ENCODE data around the gene SAMD14.

Gene SAMD14

DNA sequence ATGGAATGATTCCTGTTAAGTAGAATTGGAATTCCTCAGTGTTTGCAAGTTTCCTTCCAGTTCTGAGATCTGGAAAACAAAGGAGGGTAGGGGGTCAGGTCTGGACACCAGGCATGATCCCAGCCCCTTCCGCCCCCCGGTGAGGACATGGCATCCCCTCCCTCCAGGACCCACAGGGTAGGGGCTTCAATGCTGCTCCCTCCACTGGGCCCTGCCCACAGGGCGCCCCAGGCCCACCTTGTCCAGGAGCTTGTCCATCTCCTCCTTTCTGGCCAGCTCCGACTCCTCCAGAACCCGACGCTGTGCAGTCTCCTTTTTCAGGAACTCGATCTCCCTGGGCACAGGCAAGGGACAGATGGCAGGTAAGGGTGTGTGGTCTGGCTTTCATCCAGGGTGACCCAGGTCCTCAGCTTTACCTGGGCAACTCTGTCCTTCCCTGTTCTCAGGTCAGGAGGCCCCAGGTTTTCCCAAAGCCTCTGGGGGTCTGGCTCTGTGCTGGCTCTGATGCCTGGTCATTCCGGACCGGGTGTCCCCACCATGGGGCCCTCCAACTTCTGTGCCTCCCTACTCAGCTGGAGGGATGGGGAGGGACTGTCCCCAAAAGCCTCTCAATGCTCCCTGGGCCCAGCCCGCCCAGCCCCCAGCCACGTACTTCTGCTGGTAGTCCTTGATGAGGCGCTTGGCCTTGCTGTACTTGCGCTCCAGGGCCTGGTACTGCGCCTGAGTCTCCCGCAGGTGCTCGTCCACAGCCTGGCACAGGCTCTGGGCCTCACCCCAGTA, 5.5 kb upstream of the SAMD14 start:
- H3K79me2 ChIP-seq = no peaks in the 10 kb centered on the region
- H3K27me3 ChIP-seq (ENCODE audit: control insufficient read depth, insufficient read depth, low read length) = no peaks in the 10 kb centered on the region
- H3K4me2 ChIP-seq (ENCODE audit: low read length) = no peak overlapping the region
- H3K27ac ChIP-seq = no peak overlapping the region
- no peaks in the 10 kb centered on the region for H3K36me3 ChIP-seq (ENCODE audit: control insufficient read depth, insufficient read depth, low read length)
- no peak overlapping the region for H3K9ac ChIP-seq
- TF ChIP-seq, protein P1, sequence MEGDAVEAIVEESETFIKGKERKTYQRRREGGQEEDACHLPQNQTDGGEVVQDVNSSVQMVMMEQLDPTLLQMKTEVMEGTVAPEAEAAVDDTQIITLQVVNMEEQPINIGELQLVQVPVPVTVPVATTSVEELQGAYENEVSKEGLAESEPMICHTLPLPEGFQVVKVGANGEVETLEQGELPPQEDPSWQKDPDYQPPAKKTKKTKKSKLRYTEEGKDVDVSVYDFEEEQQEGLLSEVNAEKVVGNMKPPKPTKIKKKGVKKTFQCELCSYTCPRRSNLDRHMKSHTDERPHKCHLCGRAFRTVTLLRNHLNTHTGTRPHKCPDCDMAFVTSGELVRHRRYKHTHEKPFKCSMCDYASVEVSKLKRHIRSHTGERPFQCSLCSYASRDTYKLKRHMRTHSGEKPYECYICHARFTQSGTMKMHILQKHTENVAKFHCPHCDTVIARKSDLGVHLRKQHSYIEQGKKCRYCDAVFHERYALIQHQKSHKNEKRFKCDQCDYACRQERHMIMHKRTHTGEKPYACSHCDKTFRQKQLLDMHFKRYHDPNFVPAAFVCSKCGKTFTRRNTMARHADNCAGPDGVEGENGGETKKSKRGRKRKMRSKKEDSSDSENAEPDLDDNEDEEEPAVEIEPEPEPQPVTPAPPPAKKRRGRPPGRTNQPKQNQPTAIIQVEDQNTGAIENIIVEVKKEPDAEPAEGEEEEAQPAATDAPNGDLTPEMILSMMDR (IDR thresholded peaks at IDR 0.05) = no peak
- no peak overlapping the region for H2AFZ ChIP-seq
- no peak overlapping the region for H3K4me3 ChIP-seq (ENCODE audit: low read depth, low read length)
- no peaks in the 10 kb centered on the region for H3K9me3 ChIP-seq (ENCODE audit: control insufficient read depth, low read length)
- H3K4me1 ChIP-seq = peaks cover 17% of the 10 kb centered on the region

- no peak overlapping the region for H3K4me3 ChIP-seq (ENCODE audit: low read depth, low read length)
- peaks cover 15% of the 10 kb centered on the region for H3K4me1 ChIP-seq
- no peak overlapping the region for H3K4me2 ChIP-seq (ENCODE audit: low read length)
- H3K27me3 ChIP-seq (ENCODE audit: control insufficient read depth, insufficient read depth, low read length) = no peaks in the 10 kb centered on the region
- no peak overlapping the region for H2AFZ ChIP-seq
- no peak overlapping the region for H3K9ac ChIP-seq
- TF ChIP-seq, protein P1 (IDR thresholded peaks at IDR 0.05) = no peak
- no peak overlapping the region for H3K27ac ChIP-seq
- no peaks in the 10 kb centered on the region for H3K36me3 ChIP-seq (ENCODE audit: control insufficient read depth, insufficient read depth, low read length)
- H3K79me2 ChIP-seq = no peaks in the 10 kb centered on the region
- no peaks in the 10 kb centered on the region for H3K9me3 ChIP-seq (ENCODE audit: control insufficient read depth, low read length)
Observed at GRCh38 chr17:50134206-50135110, 4.5 kb upstream of the SAMD14 start.

DNA sequence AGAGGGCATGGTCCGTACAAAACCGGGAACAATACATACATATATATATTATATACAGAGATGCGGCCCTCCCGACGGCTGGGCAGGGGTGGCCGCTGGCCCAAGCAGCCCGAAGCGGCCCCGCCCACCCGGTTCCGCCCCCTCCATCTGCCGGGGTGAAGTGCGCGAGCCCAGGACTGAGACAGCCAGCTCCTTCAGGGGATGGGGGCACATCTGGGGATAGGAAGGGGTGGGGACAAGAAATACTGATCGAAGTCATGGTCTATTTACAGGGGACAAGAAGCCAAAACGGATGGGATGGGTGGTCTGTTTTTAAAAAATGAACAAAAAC, 3.8 kb upstream of the SAMD14 start:
- Histone ChIP-seq H3K4me1 (peaks cover 15% of the 10 kb centered on the region), H3K4me3 (ENCODE audit: low read depth, low read length) (no peak overlapping the region), H3K9ac (no peak overlapping the region), H3K27me3 (ENCODE audit: control insufficient read depth, insufficient read depth, low read length) (no peaks in the 10 kb centered on the region), H3K36me3 (ENCODE audit: control insufficient read depth, insufficient read depth, low read length) (no peaks in the 10 kb centered on the region), H3K27ac (no peak overlapping the region), H2AFZ (no peak overlapping the region), H3K9me3 (ENCODE audit: control insufficient read depth, low read length) (no peaks in the 10 kb centered on the region), H3K79me2 (no peaks in the 10 kb centered on the region), H3K4me2 (ENCODE audit: low read length) (peak overlapping the region; percentile 37)
- TF ChIP-seq, protein P1 (IDR thresholded peaks at IDR 0.05) = no peak

DNA sequence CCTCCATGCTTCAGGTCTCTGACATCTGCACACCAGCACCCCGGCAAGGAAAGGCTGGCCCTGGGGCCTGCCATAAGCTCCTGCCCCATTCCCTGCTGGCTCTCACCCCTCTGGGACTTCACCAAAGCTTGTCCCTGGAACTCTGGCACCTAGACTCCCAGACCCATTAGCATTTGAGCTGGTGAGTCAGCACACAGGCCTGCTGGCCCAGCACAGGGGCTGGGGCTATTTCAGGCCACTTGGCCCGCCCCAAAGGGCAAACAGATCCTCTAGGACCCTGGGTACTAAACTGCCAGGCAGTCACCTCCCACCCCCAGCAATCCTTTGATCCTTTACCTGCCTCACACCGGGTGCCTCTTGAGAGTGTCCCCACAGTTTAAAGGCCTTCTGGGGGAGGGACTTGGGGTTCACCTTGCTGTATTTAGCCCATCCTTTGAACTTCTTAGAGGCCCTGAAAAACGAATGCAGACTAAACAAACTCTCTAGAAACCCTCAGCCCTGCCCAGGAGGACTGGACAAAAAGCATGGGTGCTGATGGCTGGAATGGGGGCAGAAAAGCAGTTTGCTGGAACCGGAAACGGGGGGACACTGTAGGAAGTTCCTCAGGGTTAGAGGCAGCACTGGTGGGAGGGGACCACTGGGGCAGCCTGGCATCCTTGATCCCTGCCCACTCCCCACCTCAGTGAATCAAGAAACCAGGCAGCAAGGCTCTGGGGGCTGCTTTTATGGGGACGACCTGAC, 3.2 kb upstream of the SAMD14 start:
- no peaks in the 10 kb centered on the region for H3K36me3 ChIP-seq (ENCODE audit: control insufficient read depth, insufficient read depth, low read length)
- TF ChIP-seq, protein P1 (IDR thresholded peaks at IDR 0.05) = no peak
- H3K27ac ChIP-seq = peak overlapping the region; percentile 68

More for the DNA sequence above, 3.2 kb upstream of the SAMD14 start:
- H3K4me3 ChIP-seq (ENCODE audit: low read depth, low read length) = no peak overlapping the region
- peak overlapping the region; percentile 37 for H3K4me2 ChIP-seq (ENCODE audit: low read length)
- peaks cover 15% of the 10 kb centered on the region for H3K4me1 ChIP-seq
- H2AFZ ChIP-seq = peak overlapping the region; percentile 8
- no peaks in the 10 kb centered on the region for H3K9me3 ChIP-seq (ENCODE audit: control insufficient read depth, low read length)
- H3K79me2 ChIP-seq = no peaks in the 10 kb centered on the region
- no peak overlapping the region for H3K9ac ChIP-seq
- no peaks in the 10 kb centered on the region for H3K27me3 ChIP-seq (ENCODE audit: control insufficient read depth, insufficient read depth, low read length)

Measured in parathyroid adenoma (tissue), 2 donors.